ENCODE results near the gene RNF169. TPM values are rescaled to one million over a fixed set of nuclear protein-coding genes. Genes with fewer than 3 reads are reported as not detected.

The RNF169 gene
- total and polyA plus RNA-seq, 2 experiments from 2014 or later, result 0.78 to 16.5 TPM

GRCh38 chr11:74720596-74721478 is 27.8 kb upstream of the RNF169 start:
- TF ChIP-seq, protein P1, sequence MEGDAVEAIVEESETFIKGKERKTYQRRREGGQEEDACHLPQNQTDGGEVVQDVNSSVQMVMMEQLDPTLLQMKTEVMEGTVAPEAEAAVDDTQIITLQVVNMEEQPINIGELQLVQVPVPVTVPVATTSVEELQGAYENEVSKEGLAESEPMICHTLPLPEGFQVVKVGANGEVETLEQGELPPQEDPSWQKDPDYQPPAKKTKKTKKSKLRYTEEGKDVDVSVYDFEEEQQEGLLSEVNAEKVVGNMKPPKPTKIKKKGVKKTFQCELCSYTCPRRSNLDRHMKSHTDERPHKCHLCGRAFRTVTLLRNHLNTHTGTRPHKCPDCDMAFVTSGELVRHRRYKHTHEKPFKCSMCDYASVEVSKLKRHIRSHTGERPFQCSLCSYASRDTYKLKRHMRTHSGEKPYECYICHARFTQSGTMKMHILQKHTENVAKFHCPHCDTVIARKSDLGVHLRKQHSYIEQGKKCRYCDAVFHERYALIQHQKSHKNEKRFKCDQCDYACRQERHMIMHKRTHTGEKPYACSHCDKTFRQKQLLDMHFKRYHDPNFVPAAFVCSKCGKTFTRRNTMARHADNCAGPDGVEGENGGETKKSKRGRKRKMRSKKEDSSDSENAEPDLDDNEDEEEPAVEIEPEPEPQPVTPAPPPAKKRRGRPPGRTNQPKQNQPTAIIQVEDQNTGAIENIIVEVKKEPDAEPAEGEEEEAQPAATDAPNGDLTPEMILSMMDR (conservative IDR thresholded peaks at IDR 0.05; ENCODE audit: low read depth in 2 of 2), result no peak
- no peak for TF ChIP-seq ZNF114 (CRISPR knock-in tag; IDR thresholded peaks at IDR 0.05)
- TF ChIP-seq EZH2 (IDR thresholded peaks at IDR 0.05; ENCODE audit: low read depth, unreplicated experiment), result no peak
- no peak for TF ChIP-seq NANOG (IDR thresholded peaks at IDR 0.05; ENCODE audit: borderline replicate concordance)
- TF ChIP-seq CREB1 (CRISPR knock-in tag; IDR thresholded peaks at IDR 0.05; ENCODE audit: low read depth), result no peak
- no peak for TF ChIP-seq POLR2AphosphoS5 (IDR thresholded peaks at IDR 0.05; ENCODE audit: low read depth)
- TF ChIP-seq ZNF462 (CRISPR knock-in tag; IDR thresholded peaks at IDR 0.05), result no peak
- no peak for TF ChIP-seq REST (IDR thresholded peaks at IDR 0.05; ENCODE audit: unreplicated experiment)
- no peak for TF ChIP-seq JUNB (IDR thresholded peaks at IDR 0.05; ENCODE audit: unreplicated experiment)
- TF ChIP-seq STAT1 (IDR thresholded peaks at IDR 0.05; ENCODE audit: unreplicated experiment), result no peak
- TF ChIP-seq ZNF331 (CRISPR knock-in tag; IDR thresholded peaks at IDR 0.05; ENCODE audit: low read depth), result no peak
- no peak for TF ChIP-seq EZH2phosphoT487 (IDR thresholded peaks at IDR 0.05; ENCODE audit: unreplicated experiment)
- TF ChIP-seq ETS1 (IDR thresholded peaks at IDR 0.05), result no peak
- peak overlapping the region; percentile 38; the same call in 1 of the 2 replicates for H3K4me2 ChIP-seq
- H3K4me1 ChIP-seq (ENCODE audit: insufficient read depth), result peaks cover 9% of the 10 kb centered on the region
- H3K4me3 ChIP-seq, result no peak overlapping the region
- Mint-ChIP-seq H3K4me3 (no peak overlapping the region), H3K36me3 (ENCODE audit: low read depth) (no peaks in the 10 kb centered on the region), H3K4me1 (peaks cover 10% of the 10 kb centered on the region), H3K27ac (no peak overlapping the region), H3K9me3 (no peaks in the 10 kb centered on the region), H3K27me3 (ENCODE audit: insufficient read depth, low read depth, poor library complexity) (peaks cover 16% of the 10 kb centered on the region)
- no peak overlapping the region for H3K27ac ChIP-seq (ENCODE audit: low read depth)
- H3F3A ChIP-seq (replicated peaks; ENCODE audit: low read depth), result no peaks in the 10 kb centered on the region
- ATAC-seq (peak; percentile 59), DNase-seq (ENCODE audit: low spot score) (peak; percentile 15)
- H3K9me2 ChIP-seq (ENCODE audit: insufficient read depth), result 0 out of 2 replicates have a peak, but pooled peaks cover 7% of the 10 kb centered on the region
- H2AFZ ChIP-seq, result peak overlapping the region; percentile 96
- no peaks in the 10 kb centered on the region for H3K79me2 ChIP-seq (replicated peaks; ENCODE audit: insufficient read depth)
- H3K36me3 ChIP-seq (ENCODE audit: insufficient read depth), result no peaks in the 10 kb centered on the region; the same call in 1 of the 2 replicates
- no peaks in the 10 kb centered on the region for H3K27me3 ChIP-seq (ENCODE audit: insufficient read depth)
- H4K20me1 ChIP-seq (replicated peaks; ENCODE audit: insufficient read depth), result no peaks in the 10 kb centered on the region

Data from GM23338 (cell line).